Activated gamma-delta T cell (primary cell): ENCODE results near the gene SUPT5H.
"Not testable (repeated sequence)": the region's sequence is repeated elsewhere in the genome, so short reads cannot be mapped to it uniquely, and the experiment has no call there.

Experiments used
- DNase-seq: peaks from one replicate; lab custom pipeline; 2025; lab: John Stamatoyannopoulos, UW

The SUPT5H gene

DNA sequence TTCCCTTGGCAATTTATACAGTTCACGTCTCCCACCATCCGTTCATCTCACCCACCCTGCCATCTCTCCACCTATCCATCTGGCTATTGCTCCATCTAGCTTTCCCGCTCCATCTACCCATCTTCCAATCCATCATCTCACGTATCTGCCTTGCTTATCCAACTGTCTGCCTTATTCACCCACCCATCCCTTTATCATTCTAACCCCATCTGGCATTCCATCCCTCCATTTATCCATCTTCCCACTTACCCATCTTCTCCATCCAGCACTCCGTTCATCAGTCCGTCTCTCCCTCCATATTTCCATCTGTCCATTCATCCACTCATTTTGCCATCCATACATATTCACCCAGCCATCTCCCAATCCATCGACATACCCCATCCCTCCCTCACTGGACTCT is 19.6 kb upstream of the SUPT5H start:
- no peak for DNase-seq

DNA sequence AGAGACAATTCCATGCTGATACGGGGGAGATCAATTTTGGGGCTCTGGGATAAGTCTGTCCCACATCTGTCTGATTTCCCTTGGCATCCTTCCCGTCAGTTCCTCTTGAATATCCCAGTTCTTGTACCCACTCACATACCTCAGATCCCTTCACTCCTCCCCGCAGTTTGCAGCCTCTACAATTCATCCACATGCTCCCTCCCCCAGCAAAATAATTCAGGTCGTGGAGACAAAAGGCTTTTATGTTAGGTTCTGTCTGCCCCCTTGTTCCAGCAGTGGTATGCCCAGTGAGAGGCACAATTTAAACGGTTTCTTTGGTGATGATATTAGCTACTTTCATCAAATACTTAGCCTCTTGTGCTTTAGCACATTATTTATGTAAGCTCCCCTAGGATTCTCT is 19.2 kb upstream of the SUPT5H start:
- DNase-seq, result no peak

DNA sequence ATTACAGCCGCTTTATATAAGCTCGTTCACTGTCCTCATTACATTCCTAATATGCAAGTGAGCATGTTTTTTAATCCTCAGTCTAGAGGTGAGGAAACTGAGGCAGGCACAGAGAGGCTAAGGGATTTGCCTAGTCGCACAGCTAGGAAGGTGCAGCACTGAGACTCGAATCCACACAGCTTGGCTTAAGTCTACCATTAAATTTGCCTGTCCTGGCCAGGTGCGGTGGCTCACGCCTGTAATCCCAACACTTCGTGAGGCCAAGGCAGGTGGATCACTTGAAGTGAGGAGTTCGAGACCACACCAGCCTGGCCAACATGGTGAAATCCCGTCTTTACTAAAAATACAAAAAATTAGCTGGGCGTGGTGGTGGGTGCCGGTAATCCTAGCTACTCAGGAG is 17.7 kb upstream of the SUPT5H start:
- no peak for DNase-seq

DNA sequence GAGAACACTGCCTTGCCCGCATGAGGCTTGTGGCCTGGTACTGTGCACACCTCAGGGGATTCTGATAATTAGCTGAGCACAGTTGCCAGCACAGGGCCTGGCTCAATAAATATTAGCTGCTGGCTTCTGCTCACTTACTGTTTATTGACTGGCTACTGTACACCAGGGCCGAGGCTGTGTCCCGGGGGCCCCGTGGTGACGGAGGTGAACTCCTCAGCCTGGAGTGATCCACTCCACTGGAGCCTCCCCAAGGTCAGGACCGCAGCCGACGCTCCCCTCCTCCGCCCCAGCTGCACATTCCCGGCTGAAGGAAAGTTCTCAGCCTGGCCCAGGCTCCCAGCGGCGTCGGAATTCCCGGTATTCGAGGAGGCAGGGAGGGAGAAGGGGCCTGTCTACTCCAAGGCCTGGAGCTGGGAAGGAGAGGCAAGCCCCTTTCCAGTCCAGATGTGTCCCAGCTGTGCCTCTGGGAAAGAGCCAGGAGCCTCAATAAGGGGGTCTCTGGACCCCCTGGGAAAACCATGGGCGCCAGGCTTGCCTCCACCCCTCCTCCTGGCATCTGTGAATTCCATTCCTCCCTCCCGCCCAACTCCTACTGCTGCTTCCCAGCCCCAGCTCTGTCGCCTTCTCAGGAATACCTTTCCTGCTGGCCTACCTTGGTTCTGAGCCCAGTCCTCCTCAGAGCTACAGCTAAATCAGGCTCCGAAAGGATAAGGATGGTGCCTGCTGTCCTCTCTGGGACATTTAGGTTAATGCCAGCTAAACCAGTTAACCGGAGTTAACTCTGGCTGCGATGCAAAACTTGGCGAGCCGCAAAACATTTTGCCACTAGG is 16.9 kb upstream of the SUPT5H start:
- DNase-seq, result no peak

DNA sequence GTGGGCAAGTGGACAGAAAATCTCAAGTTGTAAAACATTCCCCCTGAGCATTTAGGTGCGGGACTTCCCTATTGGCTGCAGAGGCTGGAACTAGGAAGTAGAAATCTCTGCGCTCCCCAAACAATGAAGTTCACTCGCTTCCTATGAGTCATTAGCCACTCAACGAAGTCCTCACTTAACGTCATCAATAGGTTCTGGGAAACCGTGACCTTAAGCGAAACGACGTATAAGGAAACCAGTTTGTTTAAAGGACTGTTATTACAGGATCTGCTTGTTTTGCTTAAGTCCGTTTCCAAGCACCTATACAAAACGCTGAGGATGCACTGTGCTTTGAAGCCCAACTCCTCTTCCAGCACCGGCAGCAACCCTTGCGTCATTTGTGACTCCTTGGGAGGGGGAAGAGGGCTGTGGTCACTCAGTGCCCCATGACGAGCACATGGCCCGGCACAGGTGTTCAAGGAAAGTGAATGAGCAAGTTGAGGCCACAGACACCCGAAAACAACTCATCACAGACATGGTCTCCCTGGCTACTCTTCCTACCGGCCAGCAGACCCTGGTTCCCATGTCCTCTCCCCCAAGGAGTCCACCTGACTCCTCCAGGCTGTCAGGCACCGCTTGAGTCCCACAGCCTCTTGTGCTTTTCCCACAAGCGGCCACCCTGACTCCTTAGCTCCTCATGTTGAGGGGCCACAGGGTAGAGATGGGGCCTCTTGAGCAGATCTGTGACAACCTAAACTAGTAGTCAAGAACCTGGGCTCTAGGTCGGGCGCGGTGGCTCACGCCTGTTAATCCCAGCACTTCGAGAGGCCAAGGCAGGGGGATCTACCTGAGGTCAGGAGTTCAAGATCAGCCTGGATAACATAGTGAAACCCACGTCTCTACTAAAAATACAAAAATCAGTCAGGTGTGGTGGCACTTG is 14.4 kb upstream of the SUPT5H start:
- no peak for DNase-seq

DNA sequence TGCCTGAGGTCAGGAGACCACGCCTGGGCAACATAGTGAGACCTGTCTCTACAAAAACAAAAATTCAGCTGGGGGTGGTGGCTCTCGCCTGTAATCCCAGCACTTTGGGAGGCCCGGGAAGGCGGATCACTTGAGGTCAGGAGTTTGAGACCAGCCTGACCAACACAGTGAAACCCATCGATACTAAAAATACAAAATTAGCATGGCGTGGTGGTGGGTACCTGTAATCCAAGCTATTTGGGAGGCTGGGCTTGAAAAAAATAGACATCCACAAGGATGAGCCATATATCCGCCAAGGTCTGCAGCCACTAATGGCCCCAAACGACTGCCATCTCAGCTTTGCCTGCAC is 12.7 kb upstream of the SUPT5H start:
- DNase-seq, result no peak

DNA sequence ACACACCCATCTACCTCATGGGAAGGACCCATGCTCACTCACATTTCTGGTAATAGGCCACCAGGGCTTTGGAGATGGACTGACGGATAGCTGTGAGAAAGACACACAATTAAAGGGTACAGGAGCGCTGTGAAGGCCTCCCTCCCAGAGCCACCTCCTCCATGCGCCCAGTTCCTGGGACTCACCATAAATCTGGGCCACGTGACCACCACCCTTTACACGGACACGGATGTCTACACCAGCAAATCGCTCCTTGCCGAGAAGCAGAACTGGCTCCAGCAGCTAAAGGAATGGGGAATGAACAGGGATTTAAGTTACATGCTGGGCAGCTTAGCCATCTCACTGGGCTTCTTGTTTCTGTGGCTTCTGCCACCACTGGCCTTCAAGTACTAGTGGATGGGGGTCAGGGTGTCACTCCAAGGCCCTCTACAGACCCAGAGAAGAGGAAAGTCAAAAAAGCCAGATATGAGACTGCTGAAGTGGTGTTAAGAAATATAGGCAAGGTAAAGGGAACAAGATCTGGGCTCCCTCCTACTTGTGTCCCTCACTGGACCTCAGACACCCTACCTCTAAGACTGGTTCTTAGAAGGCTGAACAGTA is 11.8 kb upstream of the SUPT5H start:
- no peak for DNase-seq

DNA sequence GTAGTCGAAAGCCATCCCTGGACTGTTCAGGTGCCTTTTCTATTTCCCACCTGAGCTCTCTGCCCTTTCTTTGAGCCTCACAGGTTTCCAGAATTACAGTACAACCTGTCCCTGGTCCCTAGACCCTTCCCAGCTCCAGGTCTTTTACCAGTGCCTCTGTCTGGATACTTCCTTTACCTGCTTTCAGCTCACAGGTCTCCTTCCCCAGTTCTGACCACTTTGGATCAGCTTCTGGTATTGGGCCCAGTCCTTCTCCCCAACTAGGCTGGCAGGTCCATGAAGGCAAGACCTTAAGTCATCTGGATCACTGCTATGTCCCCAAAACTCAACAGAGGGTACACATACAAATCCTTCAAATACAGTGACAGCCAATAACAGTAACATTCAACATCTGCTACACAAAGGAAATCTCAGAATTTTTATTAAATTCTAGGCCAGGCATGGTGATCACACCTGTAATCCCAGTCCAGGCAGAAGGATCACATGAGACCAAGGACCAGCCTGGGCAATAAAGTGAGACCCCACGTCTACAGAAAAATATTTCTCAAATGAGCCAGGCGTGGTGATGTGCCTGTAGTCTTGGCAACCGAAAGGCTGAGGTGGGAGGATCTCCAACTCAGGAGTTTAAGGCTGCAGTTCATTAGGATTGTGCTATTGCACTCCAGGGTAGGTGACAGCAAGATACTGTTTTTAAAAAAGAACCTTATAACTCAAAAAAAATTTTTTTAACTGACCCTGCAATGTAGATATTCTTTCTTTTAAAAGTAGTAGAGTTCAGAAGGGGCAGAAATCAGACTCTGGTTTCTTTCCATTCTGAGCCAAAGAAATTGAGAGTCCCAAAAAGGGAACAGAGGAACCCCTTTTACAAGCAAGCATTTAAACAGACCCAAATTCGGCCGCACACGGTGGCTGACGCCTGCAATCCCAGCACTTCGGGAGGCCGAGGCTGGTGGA is 11.0 kb upstream of the SUPT5H start:
- DNase-seq, result no peak

DNA sequence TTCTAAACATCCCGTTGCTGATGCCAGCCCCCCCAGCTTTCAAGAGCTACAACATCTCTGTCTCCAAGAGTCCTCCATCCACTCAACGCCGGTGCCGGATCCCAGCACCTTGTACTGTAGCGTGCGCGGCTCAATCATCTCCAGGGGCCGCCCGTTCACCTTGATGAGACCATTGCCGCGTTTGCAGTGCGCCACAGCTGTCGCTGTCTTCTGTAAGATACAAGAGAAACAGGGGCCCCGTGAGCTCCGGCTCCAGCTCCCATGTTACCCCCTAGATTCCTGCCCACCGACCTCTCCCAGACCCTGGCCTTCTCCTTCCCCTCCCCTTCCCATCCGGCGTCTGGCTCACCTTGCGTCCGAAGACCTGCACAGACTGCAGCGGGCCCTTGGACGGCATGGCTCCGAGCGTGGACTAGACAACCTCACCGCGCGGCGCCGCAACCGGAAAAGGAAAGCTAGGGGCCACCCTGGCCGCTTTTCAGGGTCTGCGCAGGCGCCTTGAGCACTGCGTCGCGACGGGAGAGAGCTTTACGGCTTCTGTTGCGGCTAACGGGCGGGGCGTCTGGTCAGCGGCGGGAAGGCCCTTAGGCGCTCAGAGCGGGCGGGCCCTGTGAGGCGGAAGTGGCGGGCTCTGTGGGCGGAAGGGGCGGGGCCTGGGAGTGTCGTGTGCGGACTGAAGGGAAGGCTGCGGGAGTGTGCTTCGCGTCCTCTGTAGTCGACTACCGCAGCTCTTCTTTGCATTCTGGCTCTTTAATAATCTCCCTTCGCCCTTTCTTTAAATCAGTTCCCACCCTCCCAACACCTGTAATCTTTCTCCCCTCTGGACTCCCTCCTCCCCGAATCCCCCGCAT is 9.7 kb upstream of the SUPT5H start, which contains the start of gene RPS16:
TSS of gene RPS16 (minus strand) at position 451 of the 851 bp plus-strand sequence. CDS start at position 397, 54 bp downstream.
- peak; percentile 99 for DNase-seq

DNA sequence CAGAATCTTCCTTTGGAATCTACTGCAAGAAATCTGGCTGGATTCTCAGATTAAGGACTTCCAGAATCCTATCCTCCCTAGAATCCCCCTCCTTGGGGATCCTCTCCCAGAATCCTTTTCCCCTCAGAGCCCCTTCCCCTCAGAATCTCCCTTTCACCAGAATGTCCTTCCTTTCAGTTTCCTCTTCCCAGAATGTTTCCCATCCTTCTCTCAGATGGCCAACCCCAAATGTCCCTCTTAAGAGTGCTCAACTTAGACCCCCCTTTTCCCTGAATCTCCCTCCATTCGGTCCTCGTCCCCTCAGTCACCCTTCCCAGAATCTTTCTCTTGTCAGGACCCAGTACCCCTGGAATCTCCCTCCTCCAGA is 9.0 kb upstream of the SUPT5H start:
- no peak for DNase-seq

DNA sequence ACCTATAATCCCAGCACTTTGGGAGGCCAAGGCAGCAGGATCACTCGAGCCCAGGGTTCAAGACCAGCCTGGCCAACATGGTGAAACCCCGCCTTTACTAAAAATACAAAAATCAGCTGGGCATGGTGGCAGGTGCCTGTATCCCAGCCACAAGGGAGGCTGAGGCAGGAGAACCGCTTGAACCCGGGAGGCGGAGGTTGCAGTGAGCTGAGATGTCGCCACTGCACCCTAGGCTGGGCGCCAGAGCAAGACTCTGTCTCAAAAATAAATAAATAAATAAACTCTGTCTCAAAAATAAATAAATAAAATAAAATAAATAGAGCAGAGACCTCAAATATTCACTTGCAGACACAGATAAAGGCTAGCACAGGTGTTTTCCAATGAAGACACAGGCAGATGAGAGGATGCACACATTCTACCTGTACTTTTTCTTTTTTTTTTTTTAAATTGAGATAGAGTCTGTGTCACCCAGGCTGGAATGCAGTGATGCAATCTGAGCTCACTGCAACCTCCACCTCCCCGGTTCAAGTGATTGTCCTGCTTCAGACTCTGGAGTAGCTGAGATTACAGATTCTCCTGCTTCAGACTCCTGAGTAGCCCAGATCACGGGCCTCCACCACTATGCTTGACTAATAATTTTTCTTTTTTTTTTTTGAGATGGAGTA is 7.0 kb upstream of the SUPT5H start:
- DNase-seq, result no peak

DNA sequence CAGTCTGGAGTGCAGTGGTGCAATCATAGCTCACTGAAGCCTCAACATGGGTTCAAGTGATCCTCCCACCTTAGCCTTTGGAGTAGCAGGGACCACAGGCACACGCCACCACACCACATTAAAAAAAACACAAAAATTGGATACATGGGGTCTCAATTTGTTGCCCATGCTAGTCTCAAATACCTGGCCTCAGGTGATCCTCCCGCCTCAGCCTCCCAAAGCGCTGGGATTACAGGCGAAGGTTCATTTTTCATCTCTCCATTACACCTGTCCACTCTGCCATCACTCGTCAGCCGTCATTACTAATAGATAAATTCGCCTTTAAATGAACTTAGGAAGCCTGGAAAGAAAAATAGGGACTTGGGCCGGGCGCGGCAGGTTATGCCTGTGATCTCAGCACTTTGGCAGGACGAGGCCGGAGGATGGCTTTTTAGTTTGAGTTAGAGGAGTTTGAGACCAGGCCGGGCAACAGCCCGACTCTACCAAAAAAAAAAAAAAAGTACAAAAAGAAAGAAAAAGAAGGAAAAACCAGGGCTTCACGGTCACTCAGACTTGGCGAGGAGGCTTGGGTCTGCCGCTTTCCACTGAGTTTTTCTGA is 685 bp upstream of the SUPT5H start:
- DNase-seq, result no peak

DNA sequence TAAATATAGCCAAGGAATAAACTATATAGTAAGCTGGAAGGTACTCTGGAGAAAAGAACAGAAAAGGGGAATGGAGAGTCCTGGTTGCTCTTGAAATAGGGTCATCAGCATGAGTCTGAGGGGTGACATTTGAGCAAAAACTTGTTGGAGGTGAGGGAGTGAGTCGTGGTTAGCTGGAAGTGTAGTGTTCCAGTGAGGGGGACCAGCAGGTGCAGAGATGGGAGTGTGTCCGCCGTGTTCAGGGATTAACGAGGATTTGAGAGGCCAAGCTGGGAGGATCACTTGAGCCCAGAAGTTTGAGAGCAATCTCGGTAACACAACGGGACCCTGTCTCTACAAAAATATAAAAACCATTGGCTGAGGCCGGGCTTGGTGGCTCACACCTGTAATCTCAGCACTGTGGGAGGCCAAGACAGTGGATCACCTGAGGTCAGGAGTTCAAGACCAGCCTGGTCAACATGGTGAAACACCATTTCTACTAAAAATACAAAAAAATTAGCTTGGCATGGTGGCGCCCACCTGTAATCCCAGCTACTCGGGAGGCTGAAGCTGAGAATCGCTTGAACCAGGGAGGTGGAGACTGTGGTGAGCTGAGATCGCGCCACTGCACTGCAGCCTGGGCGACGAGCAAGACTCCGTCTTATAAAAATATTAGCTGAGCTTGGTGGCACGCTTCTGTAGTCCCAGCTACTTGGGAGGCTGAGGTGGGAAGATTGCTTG is 1.1 kb downstream of the SUPT5H start:
- no peak for DNase-seq

DNA sequence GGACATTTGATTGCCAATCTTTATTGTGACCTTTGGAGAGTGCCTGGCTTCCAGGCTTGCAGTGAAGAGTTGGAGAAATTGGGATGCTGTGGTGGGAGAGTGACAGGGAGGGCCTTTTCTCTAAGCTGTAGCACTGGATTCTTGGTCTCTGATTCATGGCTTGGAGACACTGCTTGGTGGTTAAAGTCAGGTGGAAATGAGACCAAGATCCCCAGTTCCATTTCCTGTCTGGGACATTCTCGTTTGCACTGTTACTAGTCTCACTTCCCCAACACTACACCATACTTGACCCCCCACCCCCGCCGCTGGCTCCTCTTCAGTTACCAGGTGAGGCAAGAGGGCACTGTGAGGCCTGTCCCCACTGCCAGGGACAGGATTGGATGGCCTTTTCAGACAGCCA is 2.9 kb downstream of the SUPT5H start:
- DNase-seq, result no peak

DNA sequence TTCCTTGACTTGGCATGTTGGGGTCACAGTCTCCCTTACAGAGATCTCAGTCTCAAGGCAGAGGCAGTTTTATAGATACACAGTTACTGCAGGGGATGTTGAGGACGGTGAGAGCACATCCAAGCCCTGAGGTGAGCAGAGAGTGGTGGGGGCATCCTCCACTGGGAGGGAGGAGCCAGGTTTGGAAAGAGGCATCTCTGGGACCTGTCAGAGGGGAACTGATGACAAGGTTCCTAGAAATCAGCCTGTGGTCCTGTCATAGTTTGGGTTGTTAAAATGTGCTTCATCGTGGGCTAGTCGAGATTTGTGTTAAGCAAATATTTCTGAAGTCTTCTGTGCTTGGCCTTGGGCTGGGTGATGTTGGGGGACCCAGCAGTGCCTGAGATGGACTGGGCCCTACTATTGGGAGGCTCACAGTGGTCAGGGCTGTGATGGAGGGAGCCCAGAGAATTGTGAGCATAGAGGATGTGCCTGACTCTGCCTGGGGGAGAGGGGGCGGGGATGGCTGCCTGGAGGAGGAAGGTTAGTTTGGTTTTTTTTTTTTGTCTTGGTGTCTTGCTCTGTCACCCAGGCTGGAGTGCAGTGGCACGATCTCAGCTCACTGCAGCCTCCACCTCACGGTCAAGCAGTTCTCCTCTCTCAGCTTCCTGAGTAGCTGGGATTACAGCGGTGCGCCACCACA is 3.9 kb downstream of the SUPT5H start:
- no peak for DNase-seq

DNA sequence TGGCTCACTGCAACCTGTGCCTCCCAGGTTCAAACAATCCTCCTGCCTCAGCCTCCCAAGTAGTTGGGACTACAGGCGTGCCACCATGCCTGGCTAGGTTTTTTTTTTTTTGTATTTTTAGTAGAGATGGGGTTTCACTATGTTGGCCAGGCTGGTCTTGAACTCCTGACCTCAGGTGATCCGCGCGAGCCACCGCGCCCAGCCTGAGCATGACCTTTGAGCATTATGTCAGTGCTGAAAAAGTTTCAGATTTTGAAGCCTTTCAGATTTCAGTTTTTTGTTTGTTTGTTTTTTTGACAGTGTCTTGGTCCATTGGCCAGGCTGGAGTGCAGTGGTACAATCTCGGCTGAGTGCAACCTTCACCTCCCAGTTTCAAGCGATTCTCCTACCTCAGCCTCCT is 5.9 kb downstream of the SUPT5H start:
- DNase-seq, result not testable (repeated sequence)

DNA sequence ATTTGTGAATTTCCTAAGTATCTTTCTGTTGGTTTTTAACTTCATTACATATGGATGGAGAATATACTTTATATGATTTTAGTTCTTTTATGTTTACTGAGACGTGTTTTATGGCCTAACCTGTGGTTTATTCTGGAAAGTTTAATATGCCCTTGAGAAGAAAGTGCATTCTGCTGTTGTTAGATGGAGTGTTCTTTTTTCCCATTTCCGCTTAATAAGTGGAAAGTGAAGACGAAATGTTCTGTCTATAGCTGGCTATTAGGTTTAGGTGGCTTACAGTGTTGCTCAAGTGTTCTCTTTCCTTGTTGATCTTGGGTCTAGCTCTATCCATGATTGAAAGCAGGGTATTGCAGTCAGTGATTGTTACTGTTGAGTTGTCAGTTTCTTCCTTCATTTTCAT is 18.0 kb downstream of the SUPT5H start:
- DNase-seq, result no peak
